H9 (cell line): ENCODE data around the gene FARP1. TPM values are rescaled to one million over a fixed set of nuclear protein-coding genes. Genes with fewer than 3 reads are reported as not detected.

Experiments
- DNase-seq: peaks from one replicate; pipeline ENCODE4 v3.0.0-alpha.2; 2017
- H2AFZ ChIP-seq: one replicate; pipeline ENCODE4 v1.6.1; 2013; ENCODE audit warnings: mild to moderate bottlenecking, low read length, control low read depth, moderate library complexity
- H2AK5ac ChIP-seq: 2 replicates; pipeline ENCODE4 v1.6.1; 2013; ENCODE audit warnings: low read length, control low read depth, mixed read lengths; ENCODE audit not compliant: insufficient read length
- H2BK120ac ChIP-seq: one replicate; pipeline ENCODE4 v1.6.1; 2013; ENCODE audit warnings: low read depth, mild to moderate bottlenecking, low read length, control low read depth, inconsistent platforms; ENCODE audit not compliant: poor library complexity, severe bottlenecking
- H2BK12ac ChIP-seq: 2 replicates; pipeline ENCODE4 v1.6.1; 2013; ENCODE audit warnings: low read length, control low read depth, mixed read lengths, low read depth; ENCODE audit not compliant: insufficient read length
- H2BK15ac ChIP-seq: 2 replicates; pipeline ENCODE4 v1.6.1; 2013; ENCODE audit warnings: low read depth, low read length, control low read depth
- H2BK20ac ChIP-seq: one replicate; pipeline ENCODE4 v1.6.1; 2013; ENCODE audit warnings: low read depth, mild to moderate bottlenecking, low read length, control low read depth, inconsistent platforms; ENCODE audit not compliant: poor library complexity, severe bottlenecking
- H2BK5ac ChIP-seq: 2 replicates; pipeline ENCODE4 v1.6.1; 2013; ENCODE audit warnings: low read length, control low read depth, mixed read lengths; ENCODE audit not compliant: insufficient read length
- H3K14ac ChIP-seq: 2 replicates; pipeline ENCODE4 v1.6.1; 2013; ENCODE audit warnings: low read length, control low read depth; ENCODE audit not compliant: insufficient read depth
- H3K18ac ChIP-seq: 2 replicates; pipeline ENCODE4 v1.6.1; 2013; ENCODE audit warnings: low read depth, mild to moderate bottlenecking, mixed read lengths, low read length, control low read depth; ENCODE audit not compliant: insufficient read length
- H3K23ac ChIP-seq: 2 replicates; pipeline ENCODE4 v1.6.1; 2013; ENCODE audit warnings: low read length, control low read depth, mixed read lengths, low read depth; ENCODE audit not compliant: insufficient read length
- H3K23me2 ChIP-seq: 2 replicates; pipeline ENCODE4 v1.6.1; 2013; ENCODE audit warnings: low read depth, mild to moderate bottlenecking, mixed read lengths, low read length, control low read depth; ENCODE audit not compliant: insufficient read length, poor library complexity, severe bottlenecking
- H3K27ac ChIP-seq: 2 replicates; pipeline ENCODE4 v1.5.1; 2013; ENCODE audit warnings: low read length, control low read depth, mixed read lengths, low read depth; ENCODE audit not compliant: insufficient read length
- H3K27me3 ChIP-seq: 2 replicates; pipeline ENCODE4 v1.6.1; 2013; ENCODE audit warnings: low read length, control low read depth, inconsistent platforms; ENCODE audit not compliant: insufficient read depth
- H3K4ac ChIP-seq: 2 replicates; pipeline ENCODE4 v1.6.1; 2013; ENCODE audit warnings: low read depth, mild to moderate bottlenecking, control low read depth, inconsistent platforms, low read length, moderate library complexity
- H3K4me1 ChIP-seq: 2 replicates; pipeline ENCODE4 v1.6.1; 2013; ENCODE audit warnings: low read length, control low read depth, inconsistent platforms; ENCODE audit not compliant: insufficient read depth
- H3K4me2 ChIP-seq: 2 replicates; pipeline ENCODE4 v1.6.1; 2013; ENCODE audit warnings: low read length, control low read depth, mixed read lengths; ENCODE audit not compliant: insufficient read length, insufficient read depth
- H3K56ac ChIP-seq: 2 replicates; pipeline ENCODE4 v1.6.1; 2013; ENCODE audit warnings: low read depth, mild to moderate bottlenecking, mixed read lengths, low read length, control low read depth; ENCODE audit not compliant: insufficient read length
- H3K79me1 ChIP-seq: 2 replicates; pipeline ENCODE4 v1.6.1; 2013; ENCODE audit warnings: low read depth, mild to moderate bottlenecking, moderate library complexity, low read length, control low read depth, inconsistent platforms; ENCODE audit not compliant: insufficient read depth, poor library complexity, severe bottlenecking
- H3K79me2 ChIP-seq: 2 replicates; pipeline ENCODE4 v1.6.1; 2013; ENCODE audit warnings: low read length, control low read depth, inconsistent platforms; ENCODE audit not compliant: insufficient read depth
- H3K9ac ChIP-seq: 2 replicates; pipeline ENCODE4 v1.6.1; 2013; ENCODE audit warnings: low read length, control low read depth, mixed read lengths; ENCODE audit not compliant: insufficient read length; ENCODE audit errors: extremely low read depth
- H3K9me3 ChIP-seq: one replicate; pipeline ENCODE4 v1.6.1; 2013; ENCODE audit warnings: low read depth, low read length, inconsistent platforms; ENCODE audit not compliant: control insufficient read depth
- H3T11ph ChIP-seq: one replicate; pipeline ENCODE4 v1.6.1; 2013; ENCODE audit warnings: mild to moderate bottlenecking, low read length, control low read depth, inconsistent platforms
- H4K20me1 ChIP-seq: one replicate; pipeline ENCODE4 v1.6.1; 2013; ENCODE audit not compliant: control insufficient read depth, insufficient read length, insufficient read depth
- H4K5ac ChIP-seq: 2 replicates; pipeline ENCODE4 v1.6.1; 2013; ENCODE audit warnings: low read depth, mild to moderate bottlenecking, mixed read lengths, low read length, control low read depth; ENCODE audit not compliant: insufficient read length
- H4K8ac ChIP-seq: replicated peaks from 2 replicates; pipeline ENCODE4 v1.6.1; 2013; ENCODE audit warnings: low read length, control low read depth, mixed read lengths, low read depth; ENCODE audit not compliant: insufficient read length
- H4K91ac ChIP-seq: 2 replicates; pipeline ENCODE4 v1.6.1; 2013; ENCODE audit warnings: low read depth, mild to moderate bottlenecking, moderate library complexity, mixed read lengths, low read length, control low read depth; ENCODE audit not compliant: insufficient read length
- H3K27ac Mint-ChIP-seq, 3 experiments: 2 replicates in 2 of 3; 3 replicates in 1 of 3; pipeline ENCODE4 v1.8.0; 2020 to 2021; ENCODE audit warnings: mixed read lengths in 3 of 3, mild to moderate bottlenecking in 1 of 3, moderate library complexity in 1 of 3
- H3K27me3 Mint-ChIP-seq: 2 replicates; pipeline ENCODE4 v1.8.0; 2021; ENCODE audit warnings: low read depth, mild to moderate bottlenecking, moderate library complexity, mixed read lengths
- H3K36me3 Mint-ChIP-seq, 3 experiments: 2 replicates in 2 of 3; 3 replicates in 1 of 3; pipeline ENCODE4 v1.8.0; 2020 to 2021; ENCODE audit warnings: low read depth in 3 of 3, mixed read lengths in 3 of 3; ENCODE audit not compliant: insufficient read depth in 1 of 3
- H3K4me1 Mint-ChIP-seq, 2 experiments: 2 replicates each; pipeline ENCODE4 v1.8.0; 2020; ENCODE audit warnings: mixed read lengths in 2 of 2
- H3K4me3 Mint-ChIP-seq, 2 experiments: 2 replicates in 1 of 2; 3 replicates in 1 of 2; pipeline ENCODE4 v1.8.0; 2020 to 2021; ENCODE audit warnings: mild to moderate bottlenecking in 2 of 2, mixed read lengths in 2 of 2, moderate library complexity in 1 of 2
- H3K9me3 Mint-ChIP-seq, 2 experiments: 2 replicates in 1 of 2; 3 replicates in 1 of 2; pipeline ENCODE4 v1.8.0; 2020; ENCODE audit warnings: mild to moderate bottlenecking in 2 of 2, mixed read lengths in 2 of 2, moderate library complexity in 1 of 2
- CTCF ChIP-seq: fragments of 200-600 bp; sonication (generic); conservative IDR thresholded peaks from 3 replicates; pipeline ENCODE4 v1.8.0; 2021; ENCODE audit warnings: antibody characterized with exemption, mild to moderate bottlenecking
- WGBS: extraction: QIAGEN DNeasy Blood & Tissue Kit; methylation state at CpG from one replicate; pipeline ENCODE4 v1.1.7; 2013; ENCODE audit warnings: missing lambda C conversion rate, low lambda C conversion rate, mixed read lengths; ENCODE audit not compliant: insufficient read length; ENCODE audit errors: extremely low coverage; 5-methylcytosine and 5-hydroxymethylcytosine counted together
- total RNA-seq: library from RNA; stranded (reverse); gene quantifications from 2 replicates; pipeline ENCODE4 v1.2.1, GENCODE V29; 2021

The FARP1 gene
- total RNA-seq, 1 experiment from 2014 or later = 95.9 TPM

- Histone ChIP-seq H4K5ac (no peak overlapping the region), H3K14ac (no peak overlapping the region), H3K4me2 (no peak overlapping the region), H3K23me2 (no peaks in the 10 kb centered on the region), H2BK15ac (no peak overlapping the region), H2BK20ac (no peak overlapping the region), H4K20me1 (no peaks in the 10 kb centered on the region), H3K79me2 (no peaks in the 10 kb centered on the region), H2AFZ (no peak overlapping the region), H3K56ac (no peak overlapping the region), H3K9me3 (no peaks in the 10 kb centered on the region), H3K27me3 (no peaks in the 10 kb centered on the region), H3K23ac (no peak overlapping the region), H3T11ph (no peak overlapping the region), H3K9ac (no peak overlapping the region), H3K4ac (no peak overlapping the region), H4K91ac (no peak overlapping the region), H3K18ac (no peak overlapping the region), H2BK120ac (no peak overlapping the region), H2AK5ac (no peak overlapping the region), H3K4me1 (no peaks in the 10 kb centered on the region; the same call in 1 of the 2 replicates), H3K79me1 (no peaks in the 10 kb centered on the region), H2BK5ac (no peak overlapping the region), H4K8ac (no peak overlapping the region), H3K27ac (no peak overlapping the region), H2BK12ac (no peak overlapping the region)
- H3K36me3 Mint-ChIP-seq = no peaks in the 10 kb centered on the region
- no peak for TF ChIP-seq CTCF
- no peak overlapping the region for H3K27ac Mint-ChIP-seq
- no peaks in the 10 kb centered on the region for H3K9me3 Mint-ChIP-seq
- H3K27me3 Mint-ChIP-seq = no peaks in the 10 kb centered on the region
- WGBS = no CpG with 5 or more reads among the region's 1 CpG
- H3K4me1 Mint-ChIP-seq = peaks cover 17 to 18% of the 10 kb centered on the region in 2 experiments
- H3K4me3 Mint-ChIP-seq = no peak overlapping the region
- no peak for DNase-seq
Observed at GRCh38 chr13:98353750-98354149, 210.9 kb downstream of the FARP1 start.
